ENCODE results near the gene GNAT2.

DNA sequence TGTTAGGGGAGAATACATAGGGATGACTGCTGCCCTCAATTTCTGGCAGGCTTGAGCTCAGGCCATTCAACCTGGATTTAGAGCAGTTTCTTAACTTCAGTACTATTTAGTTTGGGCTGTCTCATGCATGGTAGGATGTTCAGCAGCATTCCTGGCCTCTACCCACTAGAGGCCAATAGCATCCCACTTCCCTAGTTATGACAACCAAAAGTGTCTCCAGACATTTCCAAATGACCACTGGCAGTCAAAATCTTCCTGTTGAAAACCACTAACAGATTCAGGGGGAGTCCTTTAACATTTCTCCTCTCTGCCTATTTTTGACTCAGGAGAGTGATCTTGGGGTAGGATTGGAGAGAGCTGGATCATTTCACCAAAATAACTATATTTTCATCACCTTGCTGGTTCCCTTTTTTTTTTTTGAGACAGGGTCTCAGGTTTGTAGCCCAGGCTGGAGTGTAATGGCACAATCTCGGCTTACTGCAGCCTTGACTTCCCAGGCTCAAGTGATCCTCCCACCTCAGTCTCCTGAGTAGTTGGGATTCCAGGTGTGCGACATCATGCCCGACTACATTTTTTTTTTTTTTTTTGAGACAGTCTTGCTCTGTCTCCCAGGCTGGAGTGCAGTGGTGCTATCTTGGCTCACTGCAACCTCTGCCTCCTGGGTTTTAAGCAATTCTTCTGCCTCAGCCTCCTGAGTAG is 8.7 kb downstream of the GNAT2 start:
- TF ChIP-seq, protein P1, sequence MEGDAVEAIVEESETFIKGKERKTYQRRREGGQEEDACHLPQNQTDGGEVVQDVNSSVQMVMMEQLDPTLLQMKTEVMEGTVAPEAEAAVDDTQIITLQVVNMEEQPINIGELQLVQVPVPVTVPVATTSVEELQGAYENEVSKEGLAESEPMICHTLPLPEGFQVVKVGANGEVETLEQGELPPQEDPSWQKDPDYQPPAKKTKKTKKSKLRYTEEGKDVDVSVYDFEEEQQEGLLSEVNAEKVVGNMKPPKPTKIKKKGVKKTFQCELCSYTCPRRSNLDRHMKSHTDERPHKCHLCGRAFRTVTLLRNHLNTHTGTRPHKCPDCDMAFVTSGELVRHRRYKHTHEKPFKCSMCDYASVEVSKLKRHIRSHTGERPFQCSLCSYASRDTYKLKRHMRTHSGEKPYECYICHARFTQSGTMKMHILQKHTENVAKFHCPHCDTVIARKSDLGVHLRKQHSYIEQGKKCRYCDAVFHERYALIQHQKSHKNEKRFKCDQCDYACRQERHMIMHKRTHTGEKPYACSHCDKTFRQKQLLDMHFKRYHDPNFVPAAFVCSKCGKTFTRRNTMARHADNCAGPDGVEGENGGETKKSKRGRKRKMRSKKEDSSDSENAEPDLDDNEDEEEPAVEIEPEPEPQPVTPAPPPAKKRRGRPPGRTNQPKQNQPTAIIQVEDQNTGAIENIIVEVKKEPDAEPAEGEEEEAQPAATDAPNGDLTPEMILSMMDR (IDR thresholded peaks at IDR 0.05; ENCODE audit: extremely low read depth in 1 of 2, insufficient read depth in 1 of 2, low read depth in 1 of 2, low read length in 2 of 2), result no peak
- no peak for TF ChIP-seq JUN (IDR thresholded peaks at IDR 0.05; ENCODE audit: borderline replicate concordance, insufficient read depth, insufficient read length, low read depth)

All from endothelial cell of umbilical vein (primary cell).